Testis (tissue), 3 donors: ENCODE measurements around the gene LIPN. TPM values are rescaled to one million over a fixed set of nuclear protein-coding genes. Genes with fewer than 3 reads are reported as not detected.

Experiments
- DNase-seq: peaks from one replicate; pipeline ENCODE4 v3.0.0-alpha.2; 2019
- H3K27ac ChIP-seq, 2 donors: fragments of 200-600 bp; sonication (generic); one replicate each; pipeline ENCODE4 v1.5.1; 2019
- H3K27me3 ChIP-seq: fragments of 200-600 bp; sonication (generic); one replicate; pipeline ENCODE4 v1.5.1; 2019
- H3K36me3 ChIP-seq: fragments of 200-600 bp; sonication (generic); one replicate; pipeline ENCODE4 v1.5.1; 2017; ENCODE audit warnings: low read depth; ENCODE audit errors: missing control alignments
- H3K4me1 ChIP-seq: fragments of 200-600 bp; sonication (generic); one replicate; pipeline ENCODE4 v1.5.1; 2019
- H3K4me3 ChIP-seq, 2 donors: fragments of 200-600 bp; sonication (generic); one replicate each; pipeline ENCODE4 v1.5.1; 2017 to 2019
- H3K9me3 ChIP-seq: fragments of 200-600 bp; sonication (generic); one replicate; pipeline ENCODE4 v1.5.1; 2017
- POLR2A ChIP-seq: fragments of 450-650 bp; IDR thresholded peaks from one replicate; pipeline ENCODE4 v1.6.1; 2017; ENCODE audit warnings: antibody characterized with exemption, mild to moderate bottlenecking, moderate library complexity
- WGBS, 2 donors: methylation state at CpG; one replicate each; pipeline ENCODE4 v1.1.5; 2018; 5-methylcytosine and 5-hydroxymethylcytosine counted together
- intact Hi-C: fragments of 100-400 bp; cut with DNase I; formaldehyde crosslinking; loops from one replicate; pipeline ENCODE4 v1.15.1; 2023; ENCODE audit warnings: low total_unique reads
- polyA plus RNA-seq: library from polyadenylated mRNA; stranded (reverse); fragments of 350-450 nt; fragmentation: Illumina TruSeq; extraction: RNeasy Lipid Tissue Mini Kit (QIAGEN cat#74804); gene quantifications from one replicate; pipeline ENCODE4 v1.2.3, GENCODE V29; 2014; ENCODE audit warnings: low read depth, low replicate concordance; ENCODE audit not compliant: insufficient read depth
- total RNA-seq, 2 donors: library from RNA; depleted of rRNA; stranded (reverse); fragments of >200 nt; gene quantifications; one replicate each; pipeline ENCODE4 v1.2.3, GENCODE V29; 2016
- TF ChIP-seq, protein P1 (sequence below), 3 experiments: fragments of 450-650 bp in 2 of 3; fragments of 200-600 bp in 1 of 3; sonication (generic) in 1 of 3; IDR thresholded peaks; one replicate each; pipeline ENCODE4 v1.5.1; 2016 to 2019; ENCODE audit warnings: antibody characterized with exemption in 3 of 3, mild to moderate bottlenecking in 2 of 3, moderate library complexity in 1 of 3

The LIPN gene
- total and polyA plus RNA-seq, 3 donors from 2014 or later: 0.31 TPM; not detected in 2

DNA sequence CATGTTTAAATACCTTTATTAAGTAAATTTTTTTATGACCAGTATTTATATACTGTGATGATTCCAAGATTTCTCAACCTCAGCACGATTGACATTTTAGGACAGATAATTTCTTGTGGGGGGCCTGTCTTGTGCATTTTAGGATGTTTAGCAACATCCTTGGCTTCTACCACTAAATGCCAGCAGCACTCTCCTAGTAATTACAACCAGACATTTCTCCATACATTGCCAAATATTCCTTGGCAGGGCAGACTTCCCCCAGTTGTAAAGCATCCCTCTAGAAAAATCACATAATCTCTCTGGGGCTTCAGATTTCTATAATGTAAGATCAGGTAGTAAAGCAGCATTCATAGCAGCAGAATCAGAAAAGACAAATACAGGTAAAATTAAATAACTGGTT is 34.9 kb downstream of the LIPN start:
- no peaks in the 10 kb centered on the region for H3K27me3 ChIP-seq
- no peaks in the 10 kb centered on the region for H3K36me3 ChIP-seq
- no peaks in the 10 kb centered on the region for H3K9me3 ChIP-seq
- 76 to 79% methylated on average over 1 of the region's 1 CpG for WGBS, 2 donors
- intact Hi-C loops: no loop called here
- no peak overlapping the region for H3K4me3 ChIP-seq
- H3K27ac ChIP-seq: no peak overlapping the region
- DNase-seq: no peak
- TF ChIP-seq, protein P1, sequence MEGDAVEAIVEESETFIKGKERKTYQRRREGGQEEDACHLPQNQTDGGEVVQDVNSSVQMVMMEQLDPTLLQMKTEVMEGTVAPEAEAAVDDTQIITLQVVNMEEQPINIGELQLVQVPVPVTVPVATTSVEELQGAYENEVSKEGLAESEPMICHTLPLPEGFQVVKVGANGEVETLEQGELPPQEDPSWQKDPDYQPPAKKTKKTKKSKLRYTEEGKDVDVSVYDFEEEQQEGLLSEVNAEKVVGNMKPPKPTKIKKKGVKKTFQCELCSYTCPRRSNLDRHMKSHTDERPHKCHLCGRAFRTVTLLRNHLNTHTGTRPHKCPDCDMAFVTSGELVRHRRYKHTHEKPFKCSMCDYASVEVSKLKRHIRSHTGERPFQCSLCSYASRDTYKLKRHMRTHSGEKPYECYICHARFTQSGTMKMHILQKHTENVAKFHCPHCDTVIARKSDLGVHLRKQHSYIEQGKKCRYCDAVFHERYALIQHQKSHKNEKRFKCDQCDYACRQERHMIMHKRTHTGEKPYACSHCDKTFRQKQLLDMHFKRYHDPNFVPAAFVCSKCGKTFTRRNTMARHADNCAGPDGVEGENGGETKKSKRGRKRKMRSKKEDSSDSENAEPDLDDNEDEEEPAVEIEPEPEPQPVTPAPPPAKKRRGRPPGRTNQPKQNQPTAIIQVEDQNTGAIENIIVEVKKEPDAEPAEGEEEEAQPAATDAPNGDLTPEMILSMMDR (IDR thresholded peaks at IDR 0.05): no peak
- TF ChIP-seq POLR2A: no peak
- no peaks in the 10 kb centered on the region for H3K4me1 ChIP-seq

DNA sequence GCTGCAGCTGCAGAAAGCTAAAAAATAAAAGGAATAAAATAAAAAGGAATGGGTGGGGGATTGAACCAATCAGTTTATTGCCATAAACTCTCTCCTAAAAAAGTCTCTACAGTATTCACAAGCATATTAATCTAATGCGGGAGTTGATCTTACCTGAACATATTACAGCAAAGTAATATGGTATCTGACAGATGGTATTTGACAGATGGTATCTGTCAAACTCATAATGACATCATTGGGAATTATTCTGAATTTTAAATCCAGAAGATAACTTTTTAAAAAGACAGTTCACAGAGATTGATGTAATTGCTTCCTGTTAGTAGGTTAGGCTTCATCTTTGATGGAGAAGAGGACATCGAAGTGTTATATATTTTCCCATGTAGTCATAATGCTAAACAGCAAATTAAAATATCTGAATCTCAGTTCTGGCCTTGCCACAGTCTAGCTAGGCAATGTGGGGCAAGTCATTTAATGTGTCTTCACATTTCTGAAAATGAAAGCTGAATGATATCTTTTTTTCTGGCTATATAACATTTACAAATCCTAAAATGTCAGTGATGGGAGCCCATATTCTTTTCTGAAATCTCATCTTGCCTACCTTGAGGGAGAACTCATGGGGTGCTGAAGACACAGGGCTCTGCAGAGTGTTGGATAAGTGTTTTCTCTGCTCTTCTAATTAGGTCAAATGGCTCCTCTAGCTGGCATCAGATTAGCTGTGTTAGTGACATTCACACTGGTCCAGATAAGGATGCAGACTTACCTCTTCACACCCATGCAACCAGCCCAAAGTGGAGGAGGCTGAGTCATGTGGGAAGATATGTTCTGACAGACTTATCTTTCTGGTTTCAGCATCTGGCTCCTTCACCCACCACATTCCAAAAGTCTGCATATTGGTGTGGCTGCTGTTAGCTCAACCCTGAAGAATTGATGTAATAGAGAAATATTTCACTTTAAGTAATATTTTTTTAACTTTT is 40.6 kb downstream of the LIPN start:
- Histone ChIP-seq H3K27me3 (no peaks in the 10 kb centered on the region), H3K27ac (no peak overlapping the region), H3K36me3 (no peaks in the 10 kb centered on the region), H3K9me3 (no peaks in the 10 kb centered on the region), H3K4me3 (no peak overlapping the region), H3K4me1 (no peaks in the 10 kb centered on the region)
- TF ChIP-seq POLR2A: no peak
- TF ChIP-seq, protein P1 (IDR thresholded peaks at IDR 0.05): no peak
- intact Hi-C loops: no loop called here
- DNase-seq: no peak
- 81 to 89% methylated on average over 2 of the region's 2 CpGs for whole genome bisulfite sequencing, 2 donors

DNA sequence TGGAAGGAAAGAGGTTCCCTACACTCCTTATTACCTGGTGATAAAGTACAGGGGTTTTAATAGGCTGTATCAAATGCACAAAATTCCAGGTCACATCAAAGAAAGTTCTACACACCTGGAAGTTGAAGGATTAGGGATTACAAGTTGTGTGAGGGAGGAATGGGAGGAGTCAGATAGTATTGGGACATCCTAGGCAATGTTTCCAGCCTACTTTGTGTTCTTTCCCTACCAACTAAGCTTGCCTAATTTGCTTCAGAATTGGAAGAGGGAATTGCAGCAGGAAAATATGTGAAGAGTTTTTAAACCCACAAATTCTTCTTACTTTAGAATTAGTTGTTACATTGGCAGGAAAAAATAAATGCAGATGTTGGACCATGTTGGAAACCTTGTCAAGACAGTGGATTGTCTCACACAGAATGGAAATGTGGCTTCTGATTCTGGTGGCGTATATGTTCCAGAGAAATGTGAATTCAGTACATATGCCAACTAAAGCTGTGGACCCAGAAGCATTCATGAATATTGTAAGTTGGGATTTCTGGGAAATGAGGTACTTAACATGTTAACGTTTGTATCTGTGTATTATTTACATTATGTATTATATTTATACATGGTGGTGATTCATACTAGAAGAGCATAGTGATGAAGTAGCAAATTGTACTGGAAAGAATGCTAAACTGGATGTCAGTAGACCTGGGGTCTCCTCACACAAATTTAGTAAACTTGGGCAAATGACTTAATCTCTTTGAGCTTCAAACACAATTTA is 42.9 kb downstream of the LIPN start, which contains the start of gene LIPM:
Gene LIPM, plus strand, starts transcription at position 208 of the 763 bp plus-strand sequence. Its CDS starts 167 bp downstream, at position 375.
- intact Hi-C loops: no loop called here
- no peak within 1 kb of the TSS for H3K27ac ChIP-seq
- DNase-seq: no peak
- H3K4me1 ChIP-seq: no peaks in the 10 kb centered on the region
- H3K9me3 ChIP-seq: no peaks in the 10 kb centered on the region
- no peak for TF ChIP-seq POLR2A
- TF ChIP-seq, protein P1 (IDR thresholded peaks at IDR 0.05): no peak
- H3K27me3 ChIP-seq: no peaks in the 10 kb centered on the region
- no peak within 1 kb of the TSS for H3K4me3 ChIP-seq
- H3K36me3 ChIP-seq: no peaks in the 10 kb centered on the region
- 88% methylated on average over 2 of the region's 2 CpGs for WGBS, 2 donors

DNA sequence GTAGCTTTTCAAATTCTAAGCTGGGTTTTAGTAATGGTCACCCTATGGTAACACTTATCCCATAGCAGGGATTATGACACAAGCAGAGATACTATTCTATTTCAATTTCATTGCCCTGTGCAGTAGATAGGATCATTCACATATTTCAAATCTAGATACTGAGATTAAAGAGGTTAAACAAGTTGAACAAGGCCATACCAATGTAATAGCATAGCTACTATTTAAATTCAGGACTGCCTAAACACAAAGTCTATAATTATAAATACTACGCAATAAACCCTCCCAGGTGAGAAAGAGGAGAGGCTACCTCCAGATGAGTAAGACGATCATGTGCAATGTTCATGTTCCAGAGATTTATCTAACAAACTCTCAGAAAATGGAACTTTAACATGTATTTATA is 43.8 kb downstream of the LIPN start:
- Histone ChIP-seq H3K9me3 (no peaks in the 10 kb centered on the region), H3K36me3 (no peaks in the 10 kb centered on the region), H3K4me1 (no peaks in the 10 kb centered on the region), H3K4me3 (no peak overlapping the region), H3K27me3 (no peaks in the 10 kb centered on the region), H3K27ac (no peak overlapping the region)
- TF ChIP-seq POLR2A: no peak
- TF ChIP-seq, protein P1 (IDR thresholded peaks at IDR 0.05): no peak
- WGBS, 2 donors: 89 to 90% methylated on average over 2 of the region's 2 CpGs
- DNase-seq: no peak
- intact Hi-C loops: no loop called here
